GM19239 (cell line): ENCODE measurements around the gene KRT76.

ENCODE experiments used
- DNase-seq: peaks from one replicate; pipeline ENCODE4 v3.0.0; 2011; ENCODE audit warnings: low spot score; ENCODE audit not compliant: insufficient read length
- FAIRE-seq: peaks from 2 replicates; lab custom pipeline; 2011; peaks lifted over from hg19 to GRCh38; lab: Jason Lieb, UNC

Gene KRT76

GRCh38 chr12:52787324-52788191 is 10.4 kb upstream of the KRT76 start:
- FAIRE-seq (no peak), DNase-seq (no peak)

DNA sequence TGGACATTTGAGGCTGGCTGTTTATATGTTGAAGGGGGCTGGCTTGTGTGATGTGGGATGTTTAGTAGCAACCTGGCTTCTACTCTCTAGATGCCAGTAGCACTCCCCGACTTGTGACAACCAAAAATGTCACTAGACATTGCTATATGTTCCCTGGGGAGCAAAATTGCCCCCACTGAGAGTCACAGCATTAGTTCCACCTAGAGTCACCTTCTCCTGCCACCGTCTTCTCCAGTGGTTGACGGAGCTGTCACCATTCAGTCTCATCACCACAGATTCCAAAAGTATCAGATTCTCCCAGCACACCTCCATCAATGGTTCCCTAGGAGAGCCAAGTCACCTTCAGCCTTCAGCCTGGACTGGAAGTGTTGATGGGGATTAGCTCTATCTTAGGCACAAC is 7.8 kb upstream of the KRT76 start:
- no peak for DNase-seq
- FAIRE-seq, result no peak

- FAIRE-seq (no peak), DNase-seq (no peak)
Measured at GRCh38 chr12:52783563-52784316, 6.6 kb upstream of the KRT76 start.

GRCh38 chr12:52782502-52782901 is 5.4 kb upstream of the KRT76 start:
- FAIRE-seq (no peak), DNase-seq (no peak)

DNA sequence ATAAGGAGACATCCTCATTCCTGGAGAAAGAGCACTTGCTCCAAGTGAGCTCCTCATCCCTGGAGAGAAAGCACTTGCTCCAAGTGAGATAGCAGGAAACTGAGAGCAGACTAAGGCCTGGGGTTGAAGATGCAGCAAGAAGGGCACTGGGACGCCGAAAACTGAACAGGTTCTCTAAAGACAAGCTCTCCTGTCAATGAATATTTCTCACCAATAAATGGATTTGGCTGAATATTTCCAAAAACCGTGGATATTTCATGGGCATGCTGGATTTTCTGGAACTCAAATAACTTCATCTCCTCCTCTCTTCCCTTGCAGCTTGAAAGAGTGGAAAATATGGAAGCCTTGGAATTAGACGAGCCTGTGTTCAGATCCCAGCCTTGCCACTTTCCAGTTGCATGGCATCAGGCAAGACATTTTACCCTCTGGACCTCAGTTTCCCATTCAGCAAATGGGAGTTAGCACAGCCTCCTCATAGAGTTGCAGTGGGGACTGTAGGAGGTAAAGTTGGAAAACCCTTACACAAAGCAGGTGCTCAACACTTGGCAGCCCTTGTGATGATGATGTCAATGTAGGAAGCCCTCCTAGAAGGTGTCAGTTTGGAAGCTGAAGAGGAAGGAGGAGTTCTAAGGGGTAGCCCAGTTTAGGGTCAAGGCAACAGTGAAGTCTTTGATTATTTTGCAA is 4.4 kb upstream of the KRT76 start:
- DNase-seq (no peak), FAIRE-seq (no peak)

DNA sequence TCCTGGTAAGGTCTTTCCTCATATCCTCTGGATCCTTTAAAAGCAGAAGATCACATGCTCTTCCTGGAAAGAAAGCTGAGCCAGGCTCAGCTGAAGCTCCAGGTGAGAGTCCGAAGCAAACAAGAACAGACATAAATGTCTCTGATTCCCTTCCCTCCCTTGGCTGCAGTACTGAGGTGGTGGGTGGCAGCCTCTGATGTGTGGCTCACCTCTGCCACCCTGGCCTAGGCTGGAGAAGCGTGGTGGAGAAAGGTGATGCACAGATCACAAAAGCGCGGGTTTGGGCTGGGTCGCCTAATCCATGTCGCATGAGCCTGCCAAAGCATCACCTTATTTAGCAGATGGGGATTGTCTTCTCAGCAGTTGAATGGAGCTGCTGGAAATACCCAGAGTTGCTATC is 2.8 kb upstream of the KRT76 start:
- FAIRE-seq (no peak), DNase-seq (no peak)

GRCh38 chr12:52778833-52779232 is 1.7 kb upstream of the KRT76 start:
- no peak for DNase-seq
- no peak for FAIRE-seq

DNA sequence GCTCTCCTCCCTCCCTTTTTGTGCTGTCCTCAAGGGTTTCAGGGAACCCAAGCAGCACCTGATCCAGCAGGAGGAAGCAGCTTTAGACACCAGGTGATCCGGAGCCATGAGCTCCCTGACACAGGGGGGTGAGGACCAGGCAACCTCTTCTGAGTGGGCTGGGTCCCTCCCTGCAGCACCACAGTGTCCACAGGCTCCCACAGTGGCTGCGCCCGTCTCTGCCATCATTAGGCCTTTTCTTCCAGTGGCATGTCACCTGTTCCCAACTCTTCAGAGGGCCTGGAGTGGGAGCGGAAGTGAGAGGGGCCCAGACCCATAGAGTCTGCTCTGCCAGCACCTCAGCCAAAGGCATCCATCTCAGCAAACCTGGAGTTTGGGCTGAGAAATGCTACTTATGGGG is 421 bp upstream of the KRT76 start:
- FAIRE-seq (no peak), DNase-seq (no peak)

DNA sequence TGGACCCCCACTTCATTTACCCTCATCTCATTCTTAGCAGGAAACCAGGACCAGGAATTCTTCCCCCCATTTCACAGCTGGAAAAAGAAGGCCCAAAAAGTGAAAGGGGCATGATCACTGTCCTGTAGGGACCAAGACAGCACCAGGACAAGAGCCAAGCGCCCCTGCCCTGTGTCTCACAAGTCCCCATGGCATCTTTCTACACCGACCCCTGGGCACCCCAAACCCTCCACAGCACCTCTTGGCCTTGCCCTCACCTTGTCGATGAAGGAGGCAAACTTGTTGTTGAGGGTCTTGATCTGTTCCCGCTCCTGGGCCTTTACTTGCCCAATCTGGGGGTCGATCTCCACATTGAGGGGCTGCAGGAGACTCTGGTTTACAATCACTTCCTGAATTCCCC is 710 bp downstream of the KRT76 start:
- DNase-seq (no peak), FAIRE-seq (no peak)

DNA sequence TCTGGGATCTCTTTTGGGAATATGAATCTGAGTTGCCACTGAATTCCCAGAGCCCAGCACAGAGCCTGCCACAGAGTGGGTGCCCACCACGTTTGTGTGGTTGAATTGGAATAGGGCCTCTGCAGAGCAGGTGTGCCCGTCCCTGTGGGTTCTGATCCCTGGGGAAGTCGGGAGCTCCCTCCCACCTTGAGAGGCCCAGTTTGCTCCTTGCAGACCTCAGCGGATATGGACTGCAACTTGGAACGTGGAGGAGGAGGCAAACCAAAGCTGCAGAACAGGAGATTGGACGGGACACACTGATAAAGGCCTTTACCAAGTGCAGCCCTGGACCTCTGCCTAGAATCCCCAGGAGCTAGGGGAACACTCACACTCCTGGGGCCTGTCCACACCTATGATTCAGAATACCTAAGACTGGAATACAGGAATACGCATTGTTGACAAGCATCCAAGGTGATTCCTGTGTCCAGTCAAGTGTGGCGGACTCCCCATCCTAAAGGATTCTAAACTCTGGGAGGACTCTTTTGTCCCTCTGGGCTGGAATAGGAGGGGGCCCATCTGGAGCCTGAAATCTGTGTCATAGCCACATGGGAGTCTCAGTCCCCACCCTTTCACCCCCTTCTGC is 2.4 kb downstream of the KRT76 start:
- DNase-seq, result no peak
- FAIRE-seq, result no peak

DNA sequence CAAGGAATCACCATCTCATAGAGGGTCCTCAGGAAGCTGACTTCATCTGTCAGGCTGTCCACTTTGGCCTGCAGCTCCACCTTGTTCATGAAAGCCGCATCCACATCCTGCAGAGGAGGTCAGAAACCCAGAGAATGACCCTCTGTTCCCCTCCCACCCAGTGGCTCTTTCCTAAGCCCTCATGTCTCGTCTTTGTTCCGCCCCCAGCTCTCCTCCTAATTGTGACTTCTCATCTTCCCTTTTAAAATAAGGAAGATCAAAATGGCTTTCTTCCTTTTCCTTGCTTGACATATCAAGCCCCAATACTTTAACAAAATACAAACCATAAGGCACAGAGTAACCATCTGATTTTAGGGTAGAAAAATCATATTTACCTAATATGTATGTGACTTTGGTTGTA is 4.4 kb downstream of the KRT76 start:
- FAIRE-seq (no peak), DNase-seq (no peak)

DNA sequence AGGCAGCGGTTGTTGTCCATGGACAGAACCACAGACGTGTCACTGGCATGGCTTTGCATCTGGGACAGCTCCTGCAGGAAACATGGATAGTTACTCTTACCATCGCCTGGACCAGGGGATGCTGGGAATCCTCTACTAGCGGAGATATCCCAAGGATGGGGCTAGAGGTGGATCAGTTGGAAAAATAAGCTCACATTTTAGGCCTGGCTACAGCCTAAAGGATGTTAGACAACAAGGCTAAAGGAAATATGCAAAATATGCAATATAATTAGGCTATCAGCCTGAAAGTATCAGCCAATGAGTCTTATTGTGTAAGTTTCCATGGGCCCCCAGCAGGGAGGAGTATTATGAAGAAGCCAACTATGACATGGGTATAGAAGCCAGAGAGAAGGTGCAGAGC is 5.0 kb downstream of the KRT76 start:
- FAIRE-seq (no peak), DNase-seq (no peak)

DNA sequence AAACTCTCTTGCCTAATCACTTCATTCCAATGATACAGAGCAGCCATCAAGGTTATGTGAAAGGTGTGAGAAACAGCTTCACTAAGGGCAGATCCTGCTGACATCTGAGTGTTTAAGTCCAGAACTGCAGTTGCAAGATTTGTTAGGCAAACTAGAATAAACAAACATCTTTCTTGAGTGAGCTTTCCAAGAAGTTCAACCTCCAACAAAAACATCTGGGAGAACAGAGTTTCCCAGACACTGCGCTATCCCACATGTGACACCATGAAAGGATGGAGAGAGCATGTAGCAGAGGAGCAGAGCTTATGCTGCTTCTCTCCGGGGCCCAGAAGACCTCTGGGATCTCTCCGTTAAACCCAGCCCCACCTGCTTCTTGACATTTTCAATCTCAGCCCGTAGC is 5.6 kb downstream of the KRT76 start:
- no peak for DNase-seq
- no peak for FAIRE-seq

GRCh38 chr12:52771088-52771487 is 6.1 kb downstream of the KRT76 start:
- FAIRE-seq (no peak), DNase-seq (no peak)

DNA sequence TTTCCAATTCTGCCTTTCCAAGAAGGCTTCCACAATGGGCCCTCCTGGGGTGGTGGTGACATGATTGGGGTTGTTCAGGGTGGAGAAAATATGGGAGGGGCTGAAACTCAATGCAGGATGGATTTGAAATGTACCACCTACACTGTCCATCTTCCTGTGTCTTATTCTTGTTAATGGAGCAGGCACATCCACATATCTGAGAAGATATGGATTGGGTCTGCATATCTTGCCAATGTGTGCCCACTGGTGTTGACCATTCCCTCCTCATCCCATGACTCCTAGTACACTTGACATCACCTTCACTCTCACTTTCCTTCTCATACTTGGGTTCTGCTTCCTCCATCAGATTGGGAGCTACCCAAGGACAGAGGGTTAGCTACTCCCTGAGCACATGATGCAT is 7.2 kb downstream of the KRT76 start:
- FAIRE-seq (no peak), DNase-seq (no peak)

DNA sequence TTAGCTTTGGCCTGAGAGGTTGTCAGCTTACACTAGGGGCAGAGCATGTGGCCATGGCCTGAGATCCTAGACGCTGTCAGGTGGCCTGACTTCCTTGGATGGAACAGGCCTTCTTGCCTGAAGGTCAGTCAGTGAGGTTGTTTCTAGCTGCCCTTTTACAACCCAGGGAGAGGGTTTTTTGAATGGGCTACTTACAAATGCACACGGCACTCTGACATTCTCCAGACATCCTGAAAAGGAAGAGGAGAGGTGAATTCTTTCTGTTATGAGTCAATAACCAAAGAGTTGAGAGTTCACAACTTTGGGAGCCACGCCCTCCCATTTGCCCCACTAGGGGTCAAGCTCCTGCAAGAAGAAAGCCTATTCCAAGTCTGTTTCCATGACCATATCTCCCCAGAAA is 7.8 kb downstream of the KRT76 start:
- no peak for FAIRE-seq
- DNase-seq, result no peak

GRCh38 chr12:52768479-52769200 is 8.5 kb downstream of the KRT76 start:
- FAIRE-seq (no peak), DNase-seq (no peak)

DNA sequence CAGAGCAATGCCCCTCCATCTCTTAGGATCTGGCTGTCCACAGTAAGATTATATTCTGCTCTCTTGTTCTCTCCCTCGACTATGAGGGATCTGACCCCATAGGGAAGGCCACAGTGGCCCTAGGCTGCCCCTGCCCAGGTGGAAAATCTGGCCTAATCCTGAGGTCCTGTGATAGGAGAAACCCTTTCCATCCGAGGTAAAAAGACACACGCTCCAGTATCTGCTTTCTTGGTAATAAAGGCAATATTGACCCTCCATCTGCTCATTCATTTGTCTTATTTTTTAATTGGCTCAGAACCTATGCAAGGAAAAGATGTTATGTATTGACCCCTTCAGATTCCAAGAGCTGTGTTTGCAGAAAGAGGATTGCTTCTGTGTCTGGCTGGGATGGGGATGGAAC is 9.7 kb downstream of the KRT76 start:
- no peak for FAIRE-seq
- no peak for DNase-seq

DNA sequence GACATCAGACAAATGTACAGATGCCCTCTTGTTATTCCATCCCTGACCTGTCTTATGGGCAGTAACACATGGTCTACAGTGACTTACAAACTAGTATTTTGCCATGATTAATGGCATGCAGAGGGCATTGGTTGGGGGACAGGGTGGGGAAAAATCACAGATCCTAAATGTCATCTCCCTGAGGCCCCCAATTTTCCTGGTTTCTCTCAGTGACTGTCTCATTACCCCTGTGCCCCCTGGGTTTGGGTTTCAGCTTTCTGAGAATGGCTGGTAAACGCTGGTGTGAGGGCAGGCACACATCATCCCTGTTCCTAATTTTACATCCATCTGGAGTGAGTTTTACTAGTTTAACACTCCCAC is 10.1 kb downstream of the KRT76 start:
- DNase-seq (no peak), FAIRE-seq (no peak)

GRCh38 chr12:52766351-52767019 is 10.7 kb downstream of the KRT76 start:
- no peak for FAIRE-seq
- DNase-seq, result no peak
